ENCODE results near the gene GAL3ST3.
"Not testable (repeated sequence)": the region's sequence is repeated elsewhere in the genome, so short reads cannot be mapped to it uniquely, and the experiment has no call there.

The GAL3ST3 gene

DNA sequence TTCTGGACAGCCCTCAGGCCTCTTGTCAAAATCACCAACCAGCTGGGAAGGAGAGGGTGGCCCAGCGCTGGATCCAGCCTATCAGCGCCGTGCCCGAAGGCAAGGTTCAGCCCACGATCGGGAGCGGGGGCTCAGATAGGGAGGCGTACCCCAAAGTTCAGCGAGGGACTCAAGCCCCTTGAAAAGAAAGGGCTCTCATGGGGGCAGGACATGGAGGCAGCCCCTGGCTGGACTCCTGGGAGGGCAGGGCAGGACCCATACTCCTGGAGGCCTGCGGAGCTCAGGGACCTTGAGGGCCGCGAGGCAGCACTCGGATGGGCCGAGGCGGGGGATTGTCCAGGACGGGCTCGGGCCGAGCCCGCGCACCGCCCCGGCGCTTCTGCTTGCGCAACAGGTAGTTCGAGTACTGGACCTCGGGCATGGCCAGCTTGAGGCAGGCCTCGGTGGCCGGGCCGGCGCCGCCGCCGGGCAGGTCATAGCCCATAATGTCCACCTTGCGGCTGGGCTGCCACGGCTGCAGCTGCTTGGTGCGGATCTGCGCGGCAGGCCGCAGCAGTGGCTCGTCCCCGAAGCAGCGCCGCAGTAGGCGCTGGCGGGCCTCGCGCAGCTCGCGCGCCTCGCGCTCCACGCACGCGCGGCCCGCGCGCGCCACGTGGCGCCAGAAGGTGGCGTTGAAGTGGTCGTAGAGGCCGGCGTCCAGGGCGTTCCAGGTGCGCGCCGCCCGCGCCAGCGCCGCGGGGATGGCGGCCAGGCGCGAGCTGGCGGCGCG is 6.5 kb downstream of the GAL3ST3 start:
- no peak for DNase-seq

DNA sequence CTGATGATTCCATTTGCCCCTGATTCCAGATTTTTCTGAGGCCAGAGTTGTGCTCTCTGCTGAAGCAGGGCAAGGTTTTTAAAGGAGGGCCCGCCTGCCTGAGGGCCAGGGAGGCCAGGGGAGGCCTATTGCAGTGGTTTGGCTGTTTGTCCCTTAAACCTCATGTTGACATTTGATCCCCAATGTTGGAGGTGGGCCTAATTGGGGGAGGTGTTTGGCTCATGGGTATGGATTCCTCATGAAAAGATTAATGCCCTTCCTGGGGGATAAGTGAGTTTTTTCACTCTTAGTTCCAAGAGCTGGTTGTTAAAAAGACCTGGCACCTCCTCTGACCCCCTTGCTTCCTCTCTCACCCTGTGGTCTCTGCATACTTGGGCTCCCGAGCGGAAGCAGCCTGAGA is 9.2 kb downstream of the GAL3ST3 start:
- no peak for DNase-seq

GRCh38 chr11:66037327-66037726 is 11.6 kb downstream of the GAL3ST3 start:
- DNase-seq = no peak

DNA sequence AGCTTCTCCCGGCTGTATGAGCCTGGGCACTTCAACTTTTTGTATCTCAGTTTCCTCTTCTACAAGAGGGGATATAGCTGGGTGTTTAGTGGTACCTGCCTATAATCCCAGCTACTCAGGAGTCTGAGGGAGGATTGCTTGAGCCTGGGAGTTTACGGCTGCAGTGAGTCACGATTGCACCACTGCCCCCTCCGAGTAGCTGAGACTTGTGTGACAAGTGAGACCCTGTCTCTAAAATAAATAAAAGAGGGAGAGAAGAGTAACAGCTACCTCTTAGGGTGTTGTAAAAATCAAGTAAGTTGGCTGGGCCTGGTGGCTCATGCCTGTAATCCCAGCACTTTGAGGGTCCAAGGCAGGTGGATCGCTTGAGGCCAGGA is 12.6 kb downstream of the GAL3ST3 start:
- no peak for DNase-seq

GRCh38 chr11:66035653-66036333 is 13.2 kb downstream of the GAL3ST3 start:
- DNase-seq = no peak

DNA sequence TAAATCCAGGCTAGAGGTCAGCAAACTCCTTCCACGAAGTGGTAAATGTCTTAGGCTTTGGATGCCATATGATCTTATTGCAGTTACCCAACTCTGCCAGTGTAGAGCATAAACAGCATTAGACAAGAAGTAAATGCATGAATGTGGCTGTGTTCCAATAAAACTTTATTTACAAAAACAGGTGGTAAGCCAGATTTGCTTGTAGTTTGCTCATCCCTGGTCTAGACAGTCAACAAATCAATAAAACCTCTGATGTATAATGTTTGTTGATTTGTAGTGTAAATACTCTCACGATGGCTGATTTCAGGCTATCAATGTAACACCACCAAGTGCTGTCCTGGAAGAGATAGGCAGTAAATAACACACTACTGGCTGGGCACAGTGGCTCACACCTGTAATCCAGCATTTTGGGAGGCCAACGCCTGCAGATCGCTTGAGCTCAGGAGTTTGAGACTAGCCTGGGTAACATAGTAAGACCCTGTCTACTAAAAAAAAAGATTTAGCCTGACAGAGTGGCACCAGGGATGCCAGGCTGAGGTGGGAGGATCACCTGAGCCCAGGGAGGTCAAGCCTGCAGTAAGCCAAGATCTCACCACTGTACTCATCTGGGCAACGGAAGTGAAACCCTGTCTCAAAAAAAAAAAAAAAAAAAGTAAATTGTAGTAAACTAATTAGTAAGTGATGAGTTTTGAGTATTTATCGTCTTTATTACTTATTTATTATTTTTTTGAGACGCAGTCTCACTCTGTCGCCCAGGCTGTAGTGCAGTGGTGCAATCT is 15.8 kb downstream of the GAL3ST3 start:
- no peak for DNase-seq

DNA sequence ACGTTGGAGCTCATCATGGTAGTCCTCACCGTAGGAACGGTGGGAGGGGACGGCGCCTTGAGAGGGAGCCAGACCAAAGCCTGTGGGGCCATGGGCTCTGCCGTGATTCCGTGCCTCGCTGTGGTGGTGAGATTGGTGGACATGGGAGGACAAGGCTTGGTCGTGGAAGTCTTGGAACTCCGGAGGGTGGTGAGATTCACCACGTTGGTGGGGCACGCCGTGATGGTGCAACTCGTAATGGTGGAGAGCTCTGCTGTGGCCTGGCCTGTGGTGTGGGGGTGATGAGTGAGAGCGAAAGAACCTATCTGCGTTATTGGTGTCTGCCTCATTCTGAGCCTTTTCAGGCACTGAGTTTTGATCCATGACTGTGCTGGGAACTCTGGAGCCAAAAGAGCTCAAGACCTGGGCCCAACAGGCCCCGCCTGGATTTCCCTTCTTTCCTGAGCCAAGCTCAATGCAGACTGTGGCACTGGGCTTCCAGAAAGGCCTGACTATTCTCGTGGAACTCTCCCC is 22.9 kb downstream of the GAL3ST3 start, which contains the start of gene CATSPER1:
CATSPER1 (minus strand) TSS at position 463 of the 513 bp plus-strand sequence; CDS start at position 363, 100 bp downstream.
- DNase-seq = no peak

DNA sequence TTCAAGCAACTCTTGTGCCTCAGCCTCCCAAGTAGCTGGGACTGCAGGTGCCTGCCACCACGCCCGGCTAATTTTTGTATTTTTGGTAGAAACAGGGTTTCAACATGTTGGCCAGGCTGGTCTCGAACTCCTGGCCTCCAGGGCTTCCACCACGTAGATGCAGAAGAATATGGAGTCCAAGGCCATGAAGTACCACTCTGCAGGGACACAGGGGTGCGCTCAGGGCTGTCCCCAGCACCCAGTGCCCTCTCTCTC is 25.8 kb downstream of the GAL3ST3 start:
- DNase-seq = not testable (repeated sequence)

GRCh38 chr11:66022401-66023185 is 26.4 kb downstream of the GAL3ST3 start:
- DNase-seq = peak; percentile 77

- no peak for DNase-seq
Observed at GRCh38 chr11:66020618-66021357, 28.2 kb downstream of the GAL3ST3 start.

DNA sequence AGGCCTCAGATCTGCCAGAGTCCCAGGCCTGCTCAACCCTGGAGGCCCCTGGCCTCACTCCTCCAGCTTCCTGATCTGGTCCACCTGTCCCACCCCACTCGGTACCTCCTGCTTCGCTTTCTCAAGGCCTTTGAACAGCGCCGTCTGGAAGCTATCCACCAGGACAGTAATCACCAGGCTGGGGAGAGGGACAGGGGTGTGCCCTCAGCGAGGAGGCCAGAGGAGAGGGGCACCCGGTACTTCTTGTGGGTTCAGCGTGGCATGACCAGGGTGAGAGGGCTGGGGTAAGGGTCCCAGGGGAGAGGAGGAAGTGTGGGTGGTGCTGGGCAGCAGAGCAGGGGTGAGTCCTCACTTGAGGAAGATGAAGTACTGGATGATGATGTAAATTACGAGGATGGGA is 28.7 kb downstream of the GAL3ST3 start:
- no peak for DNase-seq

- DNase-seq = no peak
Observed at GRCh38 chr11:66017321-66017720, 31.6 kb downstream of the GAL3ST3 start.

DNA sequence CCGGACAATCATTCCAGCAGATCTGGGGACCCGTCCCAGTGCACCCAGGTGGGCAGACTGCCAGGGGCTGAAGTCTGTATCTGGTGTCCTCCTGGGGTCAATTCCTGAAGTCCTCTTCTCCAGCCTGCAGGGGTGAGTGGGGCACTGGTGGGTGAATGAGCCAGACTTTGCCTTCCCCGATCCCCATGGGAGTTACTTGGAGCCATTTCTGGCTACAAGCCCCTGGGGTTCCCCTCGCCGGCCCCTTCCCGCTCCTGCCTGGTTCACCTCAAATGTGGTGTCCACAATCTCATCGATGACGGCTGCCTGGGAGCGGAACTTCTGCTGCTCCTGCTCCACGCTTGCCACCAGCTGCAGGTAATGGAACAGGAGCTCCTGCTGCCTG is 32.2 kb downstream of the GAL3ST3 start:
- no peak for DNase-seq

GRCh38 chr11:66015936-66016792 is 32.8 kb downstream of the GAL3ST3 start:
- no peak for DNase-seq

DNA sequence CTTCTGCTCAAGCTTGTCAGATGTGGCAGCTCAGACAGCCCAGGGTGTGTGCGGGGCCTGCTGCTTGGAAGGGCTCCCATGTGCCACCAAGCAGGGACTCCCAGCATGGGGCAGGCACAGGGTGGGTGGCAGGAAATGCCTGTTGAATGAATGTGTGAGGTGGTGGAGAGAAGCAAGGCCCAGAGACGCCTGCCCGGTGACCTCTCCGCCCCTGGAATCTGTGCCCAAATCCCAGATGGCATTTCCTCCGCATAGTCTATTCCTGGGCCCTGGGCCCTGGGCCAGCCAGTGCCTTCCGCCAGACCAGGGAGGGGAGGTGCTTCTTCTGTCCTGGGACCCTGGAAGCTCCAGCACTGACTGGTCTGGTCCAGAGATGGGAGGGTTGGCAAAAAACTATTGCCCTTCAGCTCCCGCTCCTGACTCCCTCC is 33.5 kb downstream of the GAL3ST3 start:
- no peak for DNase-seq

DNA sequence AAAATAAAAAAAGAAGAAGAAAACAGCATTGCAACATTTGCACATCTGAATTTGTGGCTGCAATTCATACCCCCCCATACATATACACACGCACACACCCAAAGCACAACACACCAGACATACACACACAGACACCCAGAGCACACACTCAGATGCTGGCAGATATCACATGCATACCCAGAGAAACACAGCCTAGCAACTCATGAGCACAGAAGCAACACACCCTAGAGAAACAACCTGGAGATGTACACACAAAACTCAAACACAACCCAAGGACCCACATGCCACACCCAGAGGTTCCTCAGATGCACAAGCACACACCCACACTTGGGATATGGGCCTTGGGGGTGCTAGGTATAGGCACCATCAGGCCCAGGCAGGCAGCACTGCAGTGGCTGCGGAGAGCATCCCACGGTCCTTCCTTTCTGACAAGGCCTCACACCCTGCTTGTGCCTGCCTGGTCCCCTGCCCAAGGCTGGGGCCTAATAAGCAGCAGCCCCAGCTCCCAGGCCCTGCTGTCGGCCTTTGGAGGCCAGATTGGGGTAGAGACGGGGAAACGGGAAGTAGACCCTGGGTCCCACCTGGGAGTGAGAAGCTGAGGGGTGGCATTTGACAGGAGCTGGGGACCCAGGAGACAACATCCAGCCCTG is 34.0 kb downstream of the GAL3ST3 start:
- no peak for DNase-seq

GRCh38 chr11:66013762-66014100 is 35.2 kb downstream of the GAL3ST3 start:
- no peak for DNase-seq

GRCh38 chr11:66012946-66013761 is 35.8 kb downstream of the GAL3ST3 start:
- no peak for DNase-seq

- DNase-seq = no peak
Observed at GRCh38 chr11:66012371-66012945, 36.5 kb downstream of the GAL3ST3 start.
